Measurements from ENCODE around the gene USP5. TPM values are rescaled to one million over a fixed set of nuclear protein-coding genes. Genes with fewer than 3 reads are reported as not detected.
A peak's percentile ranks its signal among the peaks of the same experiment; 100 is the strongest.

USP5 gene
- polyA plus RNA-seq, 4 donors, result 47.3 to 64.0 (median 61.0) TPM

- DNase-seq (ENCODE audit: low read depth in 4 of 4, low spot score in 3 of 4), result no peak
Measured at GRCh38 chr12:6838854-6839253, 13.1 kb upstream of the USP5 start.

- DNase-seq (ENCODE audit: low read depth in 4 of 4, low spot score in 3 of 4), result no peak
Measured at GRCh38 chr12:6839482-6840201, 12.3 kb upstream of the USP5 start.

GRCh38 chr12:6840330-6840729 is 11.6 kb upstream of the USP5 start:
- no peak for DNase-seq (ENCODE audit: low read depth in 4 of 4, low spot score in 3 of 4)

- DNase-seq (ENCODE audit: low read depth in 4 of 4, low spot score in 3 of 4), result no peak
Measured at GRCh38 chr12:6840761-6841515, 11.0 kb upstream of the USP5 start, which contains the start of gene GNB3. Gene GNB3, plus strand, starts transcription at chr12:6840925. Its CDS starts 363 bp downstream, at chr12:6841288.

GRCh38 chr12:6842075-6842474 is 9.9 kb upstream of the USP5 start:
- no peak for DNase-seq (ENCODE audit: low read depth in 4 of 4, low spot score in 3 of 4)

- no peak for DNase-seq (ENCODE audit: low read depth in 4 of 4, low spot score in 3 of 4)
Measured at GRCh38 chr12:6843118-6843902, 8.6 kb upstream of the USP5 start.

GRCh38 chr12:6845395-6845794 is 6.6 kb upstream of the USP5 start:
- DNase-seq (ENCODE audit: low read depth in 4 of 4, low spot score in 3 of 4), result no peak

- DNase-seq (ENCODE audit: low read depth in 4 of 4, low spot score in 3 of 4), result no peak
Measured at GRCh38 chr12:6846316-6846869, 5.6 kb upstream of the USP5 start.

GRCh38 chr12:6847676-6848075 is 4.3 kb upstream of the USP5 start:
- DNase-seq (ENCODE audit: low read depth in 4 of 4, low spot score in 3 of 4), result no peak

- no peak for DNase-seq (ENCODE audit: low read depth in 4 of 4, low spot score in 3 of 4)
Measured at GRCh38 chr12:6849427-6849826, 2.5 kb upstream of the USP5 start.

- DNase-seq (ENCODE audit: low read depth in 4 of 4, low spot score in 3 of 4), result no peak
Measured at GRCh38 chr12:6849976-6850560, 1.9 kb upstream of the USP5 start.

- no peak for DNase-seq (ENCODE audit: low read depth in 4 of 4, low spot score in 3 of 4)
Measured at GRCh38 chr12:6850796-6851152, 1.2 kb upstream of the USP5 start.

- DNase-seq (ENCODE audit: low read depth in 4 of 4, low spot score in 3 of 4), result peak in 2 of 4 donors; percentile 90 to 93
Measured at GRCh38 chr12:6851153-6851920, 613 bp upstream of the USP5 start, which contains the start of gene CDCA3. Gene CDCA3, minus strand, starts transcription at chr12:6851286. Its CDS starts 334 bp downstream, at chr12:6850952.

GRCh38 chr12:6852651-6853354 is 853 bp downstream of the USP5 start:
- DNase-seq (ENCODE audit: low read depth in 4 of 4, low spot score in 3 of 4), result no peak

- DNase-seq (ENCODE audit: low read depth in 4 of 4, low spot score in 3 of 4), result no peak
Measured at GRCh38 chr12:6853626-6854025, 1.7 kb downstream of the USP5 start.

- no peak for DNase-seq (ENCODE audit: low read depth in 4 of 4, low spot score in 3 of 4)
Measured at GRCh38 chr12:6854036-6854435, 2.1 kb downstream of the USP5 start.

- no peak for DNase-seq (ENCODE audit: low read depth in 4 of 4, low spot score in 3 of 4)
Measured at GRCh38 chr12:6855322-6855721, 3.4 kb downstream of the USP5 start.

- DNase-seq (ENCODE audit: low read depth in 4 of 4, low spot score in 3 of 4), result no peak
Measured at GRCh38 chr12:6858799-6859198, 6.8 kb downstream of the USP5 start.

- no peak for DNase-seq (ENCODE audit: low read depth in 4 of 4, low spot score in 3 of 4)
Measured at GRCh38 chr12:6860116-6860515, 8.2 kb downstream of the USP5 start.
